Stimulated activated CD4-positive, alpha-beta T cell treated with anti-CD3 and anti-CD28 coated beads, TNF-alpha, amount 100 ng/mL, for 1 hour (primary cell): ENCODE data around the gene SEC61B.
"Not testable (repeated sequence)": the region's sequence is repeated elsewhere in the genome, so short reads cannot be mapped to it uniquely, and the experiment has no call there.

ENCODE experiments used
- DNase-seq, 3 donors: peaks; one replicate each; pipeline ENCODE4 v3.0.0-alpha.2; 2020; ENCODE audit warnings: low read depth in 3 of 3, low spot score in 1 of 3

SEC61B gene

DNA sequence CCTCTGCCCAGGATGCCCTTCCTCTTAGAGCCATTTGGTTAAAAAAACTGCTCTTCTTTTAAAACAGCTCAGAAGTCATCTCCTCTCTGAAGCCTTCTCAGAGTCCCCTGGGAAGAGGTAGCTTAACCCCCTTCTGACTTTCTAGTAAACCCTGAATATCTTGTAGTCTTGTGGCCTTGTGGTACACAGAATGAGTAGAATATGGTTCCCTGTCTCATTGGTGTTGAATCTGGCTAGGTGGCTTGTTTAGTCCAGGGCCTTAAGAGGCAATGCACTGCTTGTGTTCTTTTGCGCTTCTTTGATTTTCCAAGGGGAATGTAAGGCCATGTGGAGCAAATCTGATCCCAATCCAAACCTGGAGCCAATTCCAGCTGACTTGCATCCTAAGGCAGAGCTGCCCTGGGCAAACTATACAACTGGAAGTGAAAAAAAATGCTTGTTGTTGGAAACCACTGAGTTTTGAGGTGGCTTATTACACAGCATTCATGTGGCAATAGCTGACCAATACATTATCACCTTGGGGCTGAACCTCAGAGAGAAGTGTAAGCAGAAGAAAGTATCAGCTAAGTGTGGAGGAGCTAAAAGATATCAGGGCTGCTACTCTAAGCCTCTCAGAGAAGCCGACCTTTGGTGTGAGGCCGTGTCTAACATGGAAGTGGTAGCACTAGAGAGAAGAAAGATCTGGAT lies 31.3 kb upstream of the SEC61B start:
- no peak for DNase-seq

DNA sequence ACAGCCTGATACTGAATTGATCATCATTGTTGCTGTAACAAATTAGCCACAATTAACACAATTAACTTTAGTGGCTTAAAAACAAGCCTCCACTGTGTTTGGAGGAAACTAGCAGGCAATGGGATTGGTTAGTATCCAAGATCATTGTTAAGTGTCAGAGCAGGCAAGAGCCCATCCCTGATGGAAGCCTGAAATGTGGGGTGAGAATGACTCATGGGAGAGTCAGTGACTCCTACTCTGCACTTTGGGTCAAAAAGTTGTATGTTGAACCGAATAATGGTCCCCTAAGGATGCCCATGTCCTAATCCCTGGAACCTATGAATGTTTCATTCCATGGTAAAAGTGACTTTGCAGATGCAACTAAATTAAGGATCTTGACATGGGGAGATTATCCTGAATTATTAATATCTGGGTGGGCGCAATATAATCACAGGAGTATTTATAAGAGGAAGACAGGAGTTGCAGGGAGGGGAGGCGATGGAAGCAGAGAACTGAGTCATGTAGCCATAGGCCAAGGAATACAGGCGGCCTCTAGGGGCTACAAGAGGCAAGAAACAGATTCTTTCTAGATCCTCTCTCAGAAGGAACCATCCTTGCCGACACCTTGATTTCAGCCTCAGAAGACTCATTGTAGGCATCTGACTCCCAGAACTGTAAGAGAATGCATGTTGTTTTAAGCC lies 29.2 kb upstream of the SEC61B start:
- no peak for DNase-seq

DNA sequence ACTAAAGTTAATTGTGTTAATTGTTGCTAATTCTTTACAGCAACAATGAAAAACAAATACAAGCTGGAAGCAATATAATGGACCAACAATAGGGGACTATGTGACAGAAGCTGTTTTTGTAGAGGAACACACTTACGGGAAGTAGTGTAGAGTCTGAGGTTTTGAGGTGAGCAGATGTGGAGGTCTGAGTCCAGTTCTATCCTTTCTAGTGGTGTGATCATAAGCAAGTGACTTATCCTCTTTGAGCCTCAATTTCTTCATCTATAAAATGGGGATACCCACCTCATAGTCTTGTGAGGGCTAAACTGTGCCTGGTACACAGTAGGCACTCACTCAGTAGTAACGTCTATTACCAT lies 28.6 kb upstream of the SEC61B start:
- no peak for DNase-seq

DNA sequence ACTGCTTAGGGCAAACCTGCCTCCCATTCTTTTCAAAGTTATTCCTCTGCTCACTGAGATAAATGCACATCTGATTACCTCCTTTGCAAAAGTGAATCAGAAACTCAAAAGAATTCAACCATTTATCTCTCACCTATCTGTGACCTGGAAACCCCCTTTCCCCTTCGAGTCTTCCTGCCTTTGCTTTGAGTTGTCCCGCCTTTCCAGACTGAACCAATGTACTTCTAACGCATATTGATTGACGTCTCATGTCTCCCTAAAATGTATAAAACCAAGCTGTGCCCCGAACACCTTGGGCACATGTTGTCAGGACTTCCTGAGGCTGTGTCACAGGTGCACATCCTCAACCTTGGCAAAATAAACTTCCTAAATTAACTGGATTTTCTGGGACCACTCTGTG lies 25.6 kb upstream of the SEC61B start:
- not testable (repeated sequence) for DNase-seq

DNA sequence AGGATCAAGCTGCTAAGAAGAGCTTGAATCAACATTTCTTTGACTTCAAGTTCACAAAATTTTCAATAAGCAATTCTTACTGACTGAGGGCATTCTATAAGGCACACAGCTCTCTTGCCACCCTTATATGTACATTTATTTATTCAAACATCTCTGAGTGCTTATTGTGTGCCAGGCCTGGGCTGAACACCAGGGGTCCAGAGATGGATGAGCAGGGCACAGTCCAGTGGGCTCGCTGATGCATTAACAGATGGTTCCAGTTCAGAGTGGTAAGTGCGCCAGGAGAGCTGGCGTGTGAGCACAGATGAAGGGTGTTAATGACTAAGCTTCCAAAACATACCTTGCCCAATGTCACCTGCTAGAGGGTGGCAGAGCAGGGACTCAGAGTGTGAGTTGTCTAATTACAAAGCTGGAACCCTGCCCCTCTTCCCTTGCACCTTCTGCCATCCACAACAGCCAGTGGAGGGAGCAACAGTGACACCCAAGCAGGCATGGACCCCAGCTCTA lies 24.9 kb upstream of the SEC61B start:
- no peak for DNase-seq

DNA sequence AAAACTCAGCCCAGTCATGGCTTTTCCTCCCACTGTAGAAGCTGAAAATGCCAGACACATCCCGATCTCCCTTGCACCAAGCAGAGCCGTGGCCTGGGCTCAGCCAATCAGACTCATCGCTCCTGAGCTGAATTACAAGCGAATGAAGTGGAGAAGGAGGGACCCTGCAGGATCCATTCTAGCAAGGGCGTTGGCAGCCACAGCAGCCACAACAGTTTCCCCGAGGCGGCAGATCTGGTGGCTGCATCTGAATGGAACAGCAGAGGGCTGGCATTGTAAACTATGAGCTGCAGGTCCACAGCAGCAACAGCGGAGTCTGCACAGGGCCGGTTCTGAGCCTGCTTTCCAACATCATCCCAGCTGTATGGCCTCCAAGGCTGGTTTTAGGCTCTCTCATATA lies 24.1 kb upstream of the SEC61B start:
- no peak for DNase-seq

DNA sequence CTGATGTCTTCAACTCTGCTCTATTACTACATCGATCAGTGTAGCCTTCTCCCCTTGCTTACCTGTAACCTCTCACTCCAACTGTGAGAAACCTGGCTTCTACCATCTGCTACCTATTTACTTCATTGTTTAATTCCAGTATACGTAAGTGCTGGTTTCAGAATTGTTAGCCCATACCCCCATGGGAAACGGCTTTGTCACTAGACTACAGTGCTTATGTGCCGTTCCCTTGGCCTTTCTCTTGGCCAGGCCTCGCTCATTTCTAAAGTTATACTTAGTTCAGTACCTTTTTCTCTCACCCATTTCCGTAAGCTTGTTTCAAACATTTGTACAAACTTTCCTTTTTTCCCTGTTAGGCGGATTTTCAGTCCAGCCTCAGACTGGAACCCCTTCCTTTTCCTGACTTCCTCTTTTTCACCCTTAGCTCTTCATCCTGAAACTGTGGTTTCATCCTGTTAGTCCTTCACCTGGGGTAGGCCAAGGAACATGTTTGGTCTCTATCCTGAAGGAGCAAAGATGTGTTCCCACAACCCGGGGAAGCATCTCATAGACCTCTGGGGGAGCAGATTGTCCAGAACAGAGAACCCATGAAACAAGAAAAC lies 22.0 kb upstream of the SEC61B start:
- no peak for DNase-seq

DNA sequence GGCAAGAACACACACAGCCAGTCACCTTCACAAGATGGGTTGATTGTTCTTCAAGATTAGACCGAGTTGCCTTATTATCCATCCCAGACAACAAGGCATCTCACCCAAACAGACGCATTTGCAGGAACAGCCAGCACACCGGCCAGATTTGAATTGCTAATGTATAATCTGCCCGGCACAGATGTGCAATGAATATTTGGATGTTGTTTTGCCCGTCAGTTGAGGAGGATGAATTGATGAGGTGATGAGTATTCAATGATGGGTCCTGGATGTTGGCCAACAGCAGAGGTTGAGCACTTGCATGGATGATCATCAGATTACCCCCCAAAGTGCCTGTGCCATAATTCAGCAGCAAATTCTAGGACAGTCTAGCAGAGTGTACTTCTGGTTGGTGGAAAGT lies 20.5 kb upstream of the SEC61B start:
- no peak for DNase-seq

DNA sequence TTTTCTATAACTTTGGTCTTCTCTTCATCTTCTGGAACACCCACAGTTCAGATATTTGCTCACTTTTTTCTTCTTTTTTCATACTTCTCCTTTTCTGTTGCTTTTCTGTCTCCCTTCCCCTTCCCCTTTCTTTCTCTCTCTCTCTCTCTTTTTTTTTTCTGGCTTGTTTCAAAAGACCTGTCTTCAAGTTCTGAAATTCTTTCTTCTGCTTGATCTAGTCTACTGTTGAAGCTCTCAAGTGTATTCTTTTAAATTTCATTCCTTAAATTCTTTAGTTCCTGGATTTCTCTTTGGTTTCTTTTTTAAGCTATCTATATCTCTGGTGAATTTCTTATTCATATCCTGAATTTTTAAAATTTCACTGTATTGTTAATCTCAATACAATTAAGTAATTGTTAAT lies 11.5 kb upstream of the SEC61B start:
- DNase-seq, result no peak

DNA sequence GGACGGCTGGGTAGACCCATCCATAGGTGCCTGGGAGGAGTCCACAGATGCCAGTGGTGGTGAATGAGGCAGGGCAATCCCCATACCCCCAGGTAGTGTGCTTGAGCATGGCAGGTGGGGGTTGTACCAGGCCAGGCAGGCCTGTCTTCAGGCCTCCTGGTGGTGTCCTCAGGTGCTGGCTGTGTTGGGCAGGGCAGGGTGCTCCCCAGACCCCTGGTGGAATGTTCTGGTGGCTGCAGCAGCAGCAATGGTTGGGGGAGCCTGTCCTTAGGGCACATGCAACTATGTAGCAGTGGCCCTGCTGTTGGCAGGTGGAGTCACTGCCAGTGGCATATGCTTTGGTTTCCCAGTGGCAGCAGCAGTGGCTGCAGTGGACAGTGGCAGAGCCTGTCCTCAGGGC lies 10.3 kb upstream of the SEC61B start:
- no peak for DNase-seq

DNA sequence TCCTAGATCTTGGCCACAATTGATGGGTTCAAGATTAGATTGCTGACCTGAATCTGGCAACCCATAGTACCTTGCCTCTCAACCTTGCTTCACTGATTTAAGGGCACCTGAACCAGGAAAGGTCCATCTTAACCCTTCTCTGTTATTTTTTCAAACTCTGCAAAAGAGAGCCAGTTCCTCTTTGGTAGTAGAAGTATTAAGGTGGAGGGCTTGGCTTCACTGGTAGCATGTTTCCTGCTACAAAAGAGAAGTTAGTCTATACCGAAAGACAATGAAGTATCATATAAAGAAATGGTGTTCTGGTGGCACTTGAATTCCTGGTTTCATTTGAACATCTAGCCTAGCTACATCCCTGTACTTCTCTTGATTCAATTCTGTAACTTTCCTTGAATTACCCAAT lies 8.9 kb upstream of the SEC61B start:
- no peak for DNase-seq

DNA sequence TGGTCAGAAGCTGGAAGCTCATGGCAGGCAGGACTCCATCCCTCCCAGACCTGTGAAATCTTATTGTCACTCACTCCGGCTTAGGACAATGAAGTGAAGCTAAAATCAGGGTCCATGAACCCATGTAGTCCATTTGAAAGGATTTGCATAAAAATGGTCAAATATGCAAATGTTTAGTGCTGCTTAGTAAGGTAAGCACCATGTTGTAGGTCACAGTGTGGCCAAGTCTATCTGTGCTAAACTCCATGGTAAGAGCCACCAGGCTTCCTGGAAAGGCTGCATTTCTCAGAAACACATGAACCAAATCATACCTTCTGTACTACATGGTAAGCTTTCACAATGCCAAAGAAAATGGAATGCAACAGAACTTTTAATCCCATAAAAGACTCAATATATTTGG lies 6.0 kb upstream of the SEC61B start:
- DNase-seq, result no peak

DNA sequence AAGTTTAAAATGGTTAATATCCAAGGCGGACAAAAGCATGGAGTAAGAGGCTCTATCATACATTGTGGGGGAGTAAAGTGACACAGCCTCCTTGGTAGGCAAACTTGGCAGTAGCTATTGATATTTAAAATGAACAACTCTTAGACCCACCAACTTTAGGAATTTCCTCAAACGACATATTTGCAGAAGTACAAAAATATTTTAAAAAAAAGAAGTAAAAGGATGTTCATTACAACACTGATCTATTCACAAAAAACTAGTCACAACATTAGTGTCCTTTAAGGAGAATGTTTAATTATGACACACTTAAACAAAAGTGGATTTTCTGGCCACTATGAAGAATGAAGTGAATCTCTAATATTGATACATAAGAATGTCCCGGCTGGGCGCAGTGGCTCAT lies 2.1 kb upstream of the SEC61B start:
- no peak for DNase-seq

DNA sequence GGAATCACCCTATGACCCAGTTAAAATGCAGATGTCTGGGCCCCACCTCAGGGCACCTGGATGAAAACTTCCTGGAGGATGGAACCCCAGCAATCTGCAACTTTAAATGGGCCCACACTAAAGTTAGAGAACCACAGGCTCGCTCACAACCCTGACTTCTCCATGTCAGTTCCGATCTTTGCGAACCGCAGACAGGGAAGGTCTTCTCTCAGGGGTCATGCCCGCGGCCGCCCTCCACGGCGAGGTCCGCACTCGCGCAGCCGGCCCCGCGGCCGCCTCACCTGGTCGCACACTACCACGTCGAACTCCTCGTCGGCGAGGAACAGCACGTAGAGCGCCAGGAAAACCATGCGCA lies 839 bp upstream of the SEC61B start:
- no peak for DNase-seq

DNA sequence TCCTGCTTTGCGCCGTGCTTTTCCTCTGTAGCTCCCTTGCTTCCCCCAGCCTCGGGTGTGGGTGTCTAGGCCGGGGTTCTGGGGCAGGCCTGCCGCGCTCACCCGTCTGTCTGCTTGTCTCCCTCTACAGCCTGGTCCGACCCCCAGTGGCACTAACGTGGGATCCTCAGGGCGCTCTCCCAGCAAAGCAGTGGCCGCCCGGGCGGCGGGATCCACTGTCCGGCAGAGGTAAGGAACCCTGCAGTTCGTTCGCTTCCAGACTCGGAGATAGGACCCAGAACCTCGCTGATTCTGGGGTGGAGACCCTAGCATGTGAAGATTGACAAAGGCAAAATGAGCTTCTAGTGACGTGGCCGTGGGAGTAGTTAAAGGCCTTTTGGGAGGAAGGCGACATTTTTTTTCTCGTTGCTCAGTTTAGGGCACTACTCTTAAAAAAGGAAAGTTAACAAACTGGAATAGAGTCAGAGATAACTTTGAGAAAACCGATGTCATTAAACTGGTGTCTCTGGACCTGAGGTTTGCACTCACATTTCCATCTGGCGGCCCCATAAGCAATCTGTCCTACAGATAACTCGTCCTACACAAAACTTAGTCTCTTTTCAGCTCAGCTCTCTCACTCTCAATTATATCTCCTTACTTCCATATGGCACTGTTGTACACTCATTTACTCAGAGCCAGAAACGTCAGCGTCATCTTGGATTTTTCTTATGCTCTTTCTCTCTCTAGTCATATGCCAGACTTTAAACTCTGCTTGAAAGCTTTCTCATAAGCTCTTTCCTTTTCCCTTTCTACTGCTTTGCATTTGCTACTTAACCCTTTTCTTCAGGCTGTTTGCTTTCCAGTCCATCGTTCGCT lies 561 bp downstream of the SEC61B start:
- DNase-seq, result no peak

DNA sequence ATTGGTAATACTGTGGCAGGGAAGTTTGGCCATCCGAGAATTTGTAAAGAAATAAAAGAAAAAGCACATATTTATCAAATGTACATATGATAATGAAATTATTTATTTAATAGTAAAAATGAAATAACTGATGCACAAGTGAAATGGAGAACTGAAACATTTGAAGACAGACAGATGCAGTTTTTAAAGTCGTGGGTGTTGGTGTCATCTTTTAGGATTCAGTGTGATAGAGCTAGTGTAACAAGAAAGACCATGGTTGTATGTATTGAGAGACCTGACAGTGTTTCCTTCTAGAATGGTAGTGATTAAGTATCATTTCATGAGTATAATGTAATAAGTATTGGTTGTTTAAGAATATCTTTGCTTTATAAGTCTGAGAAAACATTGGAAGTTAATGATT lies 2.4 kb downstream of the SEC61B start:
- no peak for DNase-seq

DNA sequence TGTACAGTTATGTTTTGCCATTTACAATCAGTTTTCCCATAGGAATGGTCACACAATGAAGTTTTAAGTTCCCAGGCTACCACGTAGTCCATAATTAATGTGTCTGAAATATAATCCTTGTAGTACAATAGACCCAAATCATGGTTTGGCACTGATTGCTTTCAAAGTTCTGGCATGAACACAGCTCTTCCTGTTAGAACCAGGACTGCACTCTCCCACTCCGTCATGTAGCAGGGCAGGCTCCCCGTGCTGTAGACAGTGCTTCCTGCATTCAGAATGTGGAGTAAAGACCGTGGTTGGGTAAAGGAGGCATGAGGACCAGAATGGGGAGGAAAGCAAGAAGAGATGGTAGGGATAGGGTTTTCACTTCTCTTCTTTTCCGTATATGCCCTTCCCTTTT lies 4.0 kb downstream of the SEC61B start:
- DNase-seq, result no peak

DNA sequence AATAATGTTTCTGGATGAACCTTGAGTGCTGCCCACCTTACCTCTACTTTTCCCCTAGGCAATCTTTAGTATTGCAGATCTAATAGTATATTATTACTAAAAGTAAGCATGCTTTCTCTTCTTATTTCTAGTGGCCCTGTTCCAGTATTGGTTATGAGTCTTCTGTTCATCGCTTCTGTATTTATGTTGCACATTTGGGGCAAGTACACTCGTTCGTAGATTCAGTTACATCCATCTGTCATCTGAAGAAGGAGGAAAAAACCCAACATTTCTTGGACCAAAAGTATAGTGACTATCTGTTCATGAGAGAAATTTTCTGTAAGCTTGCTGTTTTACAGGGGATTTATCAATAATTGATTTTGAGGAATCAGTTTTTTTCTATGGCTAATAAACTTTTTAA lies 8.1 kb downstream of the SEC61B start:
- DNase-seq, result no peak

DNA sequence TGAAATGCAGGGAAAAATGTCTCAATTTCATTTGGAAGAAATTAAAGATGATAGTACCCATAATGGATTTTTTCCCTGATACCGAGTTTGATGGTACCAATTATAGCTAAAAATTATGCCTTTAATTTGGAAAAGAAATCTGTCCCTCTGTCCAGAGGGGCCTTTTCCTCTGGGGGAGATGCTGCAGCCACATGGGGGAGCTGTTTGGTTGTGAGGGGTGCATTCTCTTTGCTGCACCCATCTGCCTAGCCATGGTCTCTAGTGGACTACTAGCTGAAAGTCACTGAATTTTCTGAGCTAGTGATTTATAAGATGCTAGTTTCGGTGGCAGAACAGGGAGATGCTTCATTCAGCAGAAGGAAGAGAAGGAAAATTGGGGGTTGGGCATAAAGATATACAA lies 9.6 kb downstream of the SEC61B start:
- peak in 1 of 3 donors; percentile 27 for DNase-seq

DNA sequence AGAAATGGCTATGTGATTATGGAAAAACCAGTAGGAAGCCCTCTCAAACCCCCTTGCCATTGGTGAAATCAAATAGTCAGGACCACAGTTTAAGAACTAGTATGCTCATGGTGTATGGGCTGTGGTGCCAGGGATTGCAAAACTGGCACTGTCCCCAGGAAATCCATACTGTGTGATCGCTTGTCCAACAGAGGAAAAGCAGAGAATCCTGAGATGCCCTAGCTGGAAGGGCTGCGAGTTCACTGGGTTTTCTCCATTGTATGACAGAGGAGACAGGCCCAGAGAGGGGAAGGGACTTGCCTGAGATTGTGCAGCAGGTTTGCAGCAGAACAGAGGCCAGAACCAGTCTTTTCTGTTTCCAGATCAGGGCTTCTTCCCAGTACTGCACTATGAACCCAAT lies 12.5 kb downstream of the SEC61B start:
- DNase-seq, result no peak

DNA sequence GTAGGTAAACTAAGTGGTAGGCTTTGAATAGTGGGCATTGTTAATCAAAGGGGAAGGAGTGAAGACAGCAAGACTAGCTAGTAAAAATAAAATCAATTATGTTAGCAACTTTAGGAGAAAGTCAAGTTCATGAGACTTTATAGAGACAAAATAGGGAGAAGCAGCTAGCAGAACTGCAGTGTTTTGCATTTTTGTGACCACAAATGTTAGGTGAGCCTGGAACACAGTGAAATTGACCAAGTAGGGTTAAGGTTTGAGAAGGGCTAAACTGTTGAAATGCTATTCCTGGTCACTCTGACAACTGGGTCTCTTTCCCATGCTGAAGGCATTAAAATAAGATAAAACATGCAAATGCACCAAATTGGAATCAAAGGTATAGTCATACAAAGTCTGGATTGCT lies 13.0 kb downstream of the SEC61B start:
- no peak for DNase-seq
